GM19193 (cell line): ENCODE data around the gene FAM20B.

Source experiments
- POLR2A ChIP-seq: IDR thresholded peaks from 4 replicates; pipeline ENCODE4 v1.6.1; 2011; ENCODE audit not compliant: insufficient read depth, insufficient read length; ENCODE audit errors: extremely low read depth

The FAM20B gene

DNA sequence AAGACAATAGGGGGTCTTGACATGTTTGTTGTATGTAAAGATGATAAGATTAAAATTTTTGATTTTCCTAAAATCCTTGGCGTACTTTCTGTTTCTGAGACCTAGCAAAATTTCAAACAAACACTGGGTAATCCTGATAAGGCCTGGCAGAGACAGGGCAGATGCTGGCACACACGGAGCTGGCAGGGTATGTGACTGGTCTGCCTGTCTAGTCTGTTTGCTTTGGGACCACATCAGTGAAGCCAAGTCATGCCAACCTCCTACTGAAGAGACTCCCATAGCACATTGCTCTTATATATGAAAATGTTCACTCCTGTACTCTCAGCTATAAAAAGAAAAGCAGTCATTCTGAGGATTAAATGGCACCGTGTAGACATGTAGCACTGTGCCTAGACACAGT lies 70.2 kb downstream of the FAM20B start:
- TF ChIP-seq POLR2A = no peak

DNA sequence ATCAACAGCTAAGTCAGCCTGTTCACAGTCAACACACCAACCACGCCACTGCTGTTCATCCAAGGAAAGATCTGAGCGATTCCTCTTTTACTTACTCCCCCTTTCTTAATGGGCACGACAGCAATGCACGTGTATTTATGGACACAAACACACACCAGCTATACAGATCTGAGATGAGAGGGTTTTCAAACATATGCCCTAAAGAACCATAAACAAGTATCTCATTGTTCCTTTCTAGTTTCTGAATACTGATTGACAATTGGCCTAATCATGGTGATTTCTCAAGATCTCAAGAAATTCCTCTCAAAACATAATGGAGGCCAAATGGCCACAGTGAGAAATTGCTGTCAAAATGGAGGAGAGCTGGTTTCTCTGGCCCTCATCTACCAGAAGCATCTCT lies 74.2 kb downstream of the FAM20B start:
- TF ChIP-seq POLR2A = no peak

DNA sequence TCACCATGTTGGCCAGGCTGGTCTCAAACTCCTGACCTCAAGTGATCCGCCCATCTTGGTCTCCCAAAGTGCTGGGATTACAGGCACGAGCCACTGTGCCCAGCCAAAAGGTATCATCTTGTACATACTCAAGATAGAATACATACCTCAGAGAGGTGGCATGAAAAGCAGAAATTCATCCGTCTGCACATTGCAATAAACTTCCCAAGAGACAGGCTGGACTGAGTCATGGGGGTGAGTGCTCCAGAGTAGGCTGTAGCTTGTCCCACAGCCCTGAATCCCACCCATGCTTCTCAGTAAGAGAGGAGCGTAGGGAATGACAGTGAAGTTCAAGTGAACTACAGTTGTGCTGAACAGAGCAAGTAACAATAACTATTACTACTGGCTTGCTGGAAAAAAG lies 75.9 kb downstream of the FAM20B start:
- no peak for TF ChIP-seq POLR2A

DNA sequence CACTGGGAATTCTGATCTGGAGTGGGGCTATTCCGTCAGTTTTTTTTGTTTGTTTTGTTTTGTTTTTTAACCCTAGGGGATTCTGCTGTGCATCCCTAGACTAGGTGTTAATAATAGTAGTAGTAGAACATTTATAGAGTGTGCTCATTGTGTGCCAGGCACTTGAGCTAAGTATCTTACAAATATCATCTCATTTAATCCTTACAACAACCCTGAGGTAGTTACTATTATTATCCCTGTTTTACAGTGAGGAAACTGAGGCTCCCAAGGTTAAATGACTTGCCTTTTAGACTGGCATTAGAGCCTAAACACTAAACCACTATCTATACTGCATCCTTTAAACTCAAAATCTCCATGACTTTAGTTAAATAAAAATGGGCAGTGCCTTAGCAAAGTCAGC lies 78.3 kb downstream of the FAM20B start:
- no peak for TF ChIP-seq POLR2A

DNA sequence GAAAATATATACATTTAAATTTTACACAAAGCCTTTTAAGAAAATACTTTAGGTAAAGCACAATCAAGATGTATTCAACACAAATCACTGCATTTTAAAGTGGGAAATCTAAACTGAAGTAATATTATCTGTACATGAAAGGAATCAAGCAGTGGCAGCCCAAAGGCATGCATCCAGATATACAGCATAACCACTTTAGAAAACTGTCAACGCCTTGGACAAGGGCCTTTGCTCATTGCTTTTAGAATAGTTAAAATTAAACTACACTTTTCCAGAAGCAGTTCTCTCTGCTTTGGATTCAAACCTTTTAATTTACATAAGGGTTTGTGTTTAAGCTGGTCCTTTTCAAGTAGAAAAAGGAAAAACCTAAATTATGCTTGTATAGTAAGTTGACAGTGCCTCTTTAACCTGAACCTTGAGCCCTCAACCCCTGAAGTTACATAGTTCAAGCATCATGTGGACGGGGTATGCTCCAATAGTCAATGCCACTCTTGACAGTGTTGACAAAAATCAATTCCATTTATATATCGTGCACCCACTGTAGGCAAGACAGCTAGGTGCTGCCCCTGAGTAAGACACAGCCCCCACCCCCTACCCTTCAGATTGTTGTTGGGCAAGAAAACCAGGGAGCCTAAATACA lies 79.0 kb downstream of the FAM20B start:
- no peak for TF ChIP-seq POLR2A

DNA sequence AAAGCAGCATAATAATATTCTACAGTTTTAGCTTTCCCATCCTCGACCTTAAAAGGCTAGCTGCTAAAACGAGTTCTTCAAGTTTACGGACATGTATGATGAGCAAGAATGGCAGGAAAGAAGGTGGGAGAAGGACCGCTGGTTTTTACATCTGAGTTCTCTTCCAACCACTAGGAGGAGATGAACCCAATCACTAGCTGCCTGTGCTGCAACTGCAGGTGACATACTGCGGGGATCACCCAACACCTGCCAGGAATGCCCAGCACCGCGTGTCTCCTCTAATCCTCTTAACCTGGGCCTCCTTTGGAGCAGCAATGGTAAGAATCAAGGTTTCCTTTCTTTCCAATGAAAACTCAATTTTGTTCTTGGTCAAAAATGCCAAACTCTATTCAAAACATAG lies 79.7 kb downstream of the FAM20B start:
- TF ChIP-seq POLR2A = no peak

DNA sequence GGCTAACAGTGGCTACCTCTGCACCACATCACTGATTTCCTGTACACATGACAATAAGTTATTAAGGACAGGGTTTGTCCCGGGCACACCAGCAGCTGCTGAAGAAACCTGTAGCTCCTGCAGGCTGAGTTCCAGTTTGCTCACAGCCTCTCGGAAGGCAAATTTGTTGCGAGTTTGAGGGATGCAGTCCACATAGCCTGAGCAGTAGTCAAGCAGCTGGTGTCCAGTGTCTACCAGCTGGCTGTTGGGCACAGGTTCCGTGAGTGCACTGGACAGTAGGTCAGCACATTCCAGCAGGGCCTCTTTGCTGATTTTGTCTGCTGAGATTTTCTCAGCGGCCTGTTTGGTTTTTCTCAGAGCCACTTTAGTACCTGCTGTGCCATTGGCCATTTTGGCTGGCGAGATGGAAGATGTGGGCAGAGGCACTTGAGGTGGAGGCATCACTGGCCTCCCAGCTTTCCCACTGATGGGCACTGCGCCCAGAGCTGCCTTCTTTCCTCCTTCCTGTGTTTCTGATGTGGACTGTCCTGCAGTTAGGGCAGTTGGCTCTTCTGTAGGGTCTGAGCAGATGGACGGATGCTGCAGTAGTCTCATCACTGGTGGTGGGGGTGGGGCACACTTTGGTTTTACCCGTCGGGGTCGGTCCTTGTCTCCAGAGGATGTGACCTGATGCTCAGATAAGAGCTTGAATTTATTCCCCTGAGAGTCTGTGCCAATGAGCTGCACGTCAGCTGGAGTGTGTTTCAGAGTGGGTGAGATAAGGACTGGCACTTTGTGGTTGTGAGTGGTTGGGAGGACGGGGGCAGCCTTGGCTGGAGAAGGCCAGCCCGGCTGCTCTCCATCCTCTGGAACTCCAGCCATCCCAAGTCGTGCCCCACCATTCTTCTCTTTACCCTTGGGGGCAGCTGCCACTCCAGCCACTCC lies 82.3 kb downstream of the FAM20B start:
- no peak for TF ChIP-seq POLR2A

DNA sequence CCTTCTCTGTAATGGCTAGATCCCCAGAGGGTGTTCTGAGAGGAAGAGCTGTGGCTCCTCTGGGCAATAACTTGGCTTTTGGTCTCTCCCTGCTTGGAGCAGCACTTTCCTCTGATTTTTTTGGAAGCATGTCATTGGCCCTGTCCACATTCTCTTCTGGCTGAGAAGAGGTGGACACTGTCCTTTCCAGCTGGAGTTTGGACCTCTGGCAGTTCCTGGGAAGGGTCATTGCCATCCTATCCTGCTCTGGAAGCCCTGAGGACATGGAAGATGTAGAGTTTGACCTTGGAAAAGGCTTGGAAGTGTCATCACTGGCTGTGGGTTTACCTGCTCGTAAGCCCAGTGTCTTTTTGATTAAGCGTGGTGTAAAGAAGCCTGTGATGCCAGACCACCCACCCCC lies 83.0 kb downstream of the FAM20B start:
- TF ChIP-seq POLR2A = no peak

DNA sequence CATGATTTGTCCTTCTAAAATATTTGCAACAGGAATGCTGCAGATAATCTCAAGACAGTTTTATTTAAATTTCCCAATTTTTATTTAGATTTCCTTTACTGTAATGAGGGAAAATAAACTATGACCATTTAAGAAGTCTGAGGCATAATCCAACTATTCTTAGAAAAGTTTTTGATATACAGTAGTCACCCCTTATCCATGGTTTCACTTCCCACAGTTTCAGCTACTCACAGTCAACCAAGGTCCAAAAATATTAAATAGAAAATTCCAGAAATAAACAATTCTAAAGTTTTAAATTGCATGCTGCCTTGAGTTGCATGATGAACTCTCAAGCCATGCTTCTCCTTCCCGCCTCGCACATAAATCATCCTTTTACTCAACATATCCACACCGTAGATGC lies 89.5 kb downstream of the FAM20B start:
- no peak for TF ChIP-seq POLR2A

DNA sequence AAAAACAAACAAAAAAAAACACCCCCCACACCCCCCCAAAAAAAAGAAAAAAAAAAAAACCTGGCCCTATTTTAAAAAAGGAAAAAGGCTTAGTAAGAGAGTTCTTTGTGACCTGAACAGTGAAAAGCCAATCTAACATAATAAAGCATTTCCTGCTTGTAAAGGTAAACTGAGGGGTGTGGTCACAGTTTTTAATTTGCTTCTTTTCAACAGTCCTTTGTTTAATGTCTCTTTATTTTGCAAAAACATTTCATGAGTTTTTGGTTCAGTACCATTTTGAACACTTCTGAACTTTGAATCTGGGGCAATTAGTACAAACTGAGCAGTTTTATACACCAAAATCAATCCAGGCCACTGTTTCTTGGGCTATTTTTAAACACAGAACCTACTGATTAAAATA lies 93.8 kb downstream of the FAM20B start:
- no peak for TF ChIP-seq POLR2A

DNA sequence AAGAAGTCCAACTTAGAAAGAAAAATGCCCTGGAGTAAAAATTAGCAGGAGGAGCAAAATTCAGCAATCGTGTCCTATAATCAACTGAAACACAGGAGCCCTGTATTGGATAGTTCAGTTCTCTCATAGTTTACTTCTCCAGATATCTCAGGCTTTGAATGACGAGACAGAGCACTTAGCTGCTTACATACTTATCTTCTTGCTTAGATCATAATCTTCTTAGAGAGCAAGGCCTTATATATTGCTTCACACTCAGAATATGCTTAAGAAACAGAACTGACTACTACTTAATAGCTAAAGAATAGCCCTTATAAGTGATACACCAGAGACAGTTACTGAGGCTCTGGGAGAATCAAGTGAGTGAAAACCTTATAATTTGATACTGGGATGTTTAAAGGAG lies 95.0 kb downstream of the FAM20B start:
- TF ChIP-seq POLR2A = no peak

DNA sequence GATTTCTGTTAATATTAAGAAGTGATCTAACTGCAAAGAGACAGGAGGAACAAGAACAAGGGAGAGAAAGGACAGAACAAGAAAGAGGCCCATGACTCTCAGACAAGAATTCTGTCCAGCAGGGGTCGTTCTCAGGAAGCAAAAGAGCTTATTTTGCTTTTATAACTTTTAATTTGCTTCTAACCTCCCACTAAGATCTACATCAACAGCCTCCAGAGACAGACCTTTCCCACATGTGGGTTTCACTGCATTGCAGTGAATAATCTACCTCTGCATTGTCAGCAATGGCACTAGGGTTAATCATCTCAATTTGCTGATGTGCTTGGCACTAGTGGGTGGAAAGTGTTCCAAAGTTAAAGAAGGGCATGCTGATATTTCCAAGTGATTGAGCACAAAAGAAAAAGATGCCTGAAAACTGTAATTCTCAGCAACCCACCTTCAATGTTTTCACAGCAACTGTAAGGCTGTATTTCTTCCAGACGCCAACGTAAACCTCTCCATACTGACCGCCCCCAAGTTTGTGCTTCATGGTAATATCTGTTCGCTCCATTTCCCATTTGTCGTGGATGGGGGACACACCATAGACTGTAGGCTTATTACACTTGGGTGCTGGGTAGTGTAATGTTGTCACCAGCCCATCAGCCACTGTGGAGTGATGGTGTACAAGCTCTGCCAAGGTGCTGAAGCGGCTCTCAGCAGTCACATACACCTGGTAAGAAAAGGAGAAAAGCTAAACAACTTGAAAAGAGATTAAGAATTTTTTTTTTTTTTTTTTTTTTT lies 95.7 kb downstream of the FAM20B start:
- no peak for TF ChIP-seq POLR2A

DNA sequence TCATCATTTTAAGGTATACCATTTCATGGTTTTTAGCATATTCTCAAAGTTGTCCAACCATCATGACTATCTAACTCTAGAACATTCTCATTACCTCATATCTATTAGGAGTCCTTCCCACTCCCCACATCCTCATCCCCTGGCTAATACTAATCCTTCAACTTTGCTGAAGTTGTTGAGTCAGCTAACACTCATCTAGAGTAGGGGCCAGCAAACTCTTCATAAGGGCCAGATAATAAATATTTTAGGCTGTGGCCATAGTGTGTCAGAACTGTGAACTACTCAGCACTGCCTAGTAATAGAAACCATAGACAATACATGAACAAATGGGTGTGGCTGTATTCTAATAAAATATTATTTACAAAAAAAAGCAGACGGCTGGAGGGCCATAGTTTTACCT lies 99.2 kb downstream of the FAM20B start:
- no peak for TF ChIP-seq POLR2A
